SK-MEL-5 (cell line): Measurements from ENCODE around the gene PLK1. TPM values are rescaled to one million over a fixed set of nuclear protein-coding genes. Genes with fewer than 3 reads are reported as not detected.

Experiments used
- DNase-seq: peaks from one replicate; pipeline ENCODE4 v3.0.0-alpha.2; 2016; ENCODE audit warnings: low read depth, low spot score
- in situ Hi-C: cut with HindIII; loops from 2 replicates; pipeline ENCODE4 v1.10.0; 2016; ENCODE audit warnings: low sequenced_read_pairs, high pct_unique_total_duplicates, low pct_unique_long_range_greater_than_20kb
- total RNA-seq: library from RNA; depleted of rRNA; stranded (reverse); fragments of >200 nt; shearing (Covaris generic); gene quantifications from 2 replicates; pipeline ENCODE4 v1.2.3, GENCODE V29; 2014

The PLK1 gene
- total RNA-seq, 1 experiment from 2014 or later: 14.3 TPM

DNA sequence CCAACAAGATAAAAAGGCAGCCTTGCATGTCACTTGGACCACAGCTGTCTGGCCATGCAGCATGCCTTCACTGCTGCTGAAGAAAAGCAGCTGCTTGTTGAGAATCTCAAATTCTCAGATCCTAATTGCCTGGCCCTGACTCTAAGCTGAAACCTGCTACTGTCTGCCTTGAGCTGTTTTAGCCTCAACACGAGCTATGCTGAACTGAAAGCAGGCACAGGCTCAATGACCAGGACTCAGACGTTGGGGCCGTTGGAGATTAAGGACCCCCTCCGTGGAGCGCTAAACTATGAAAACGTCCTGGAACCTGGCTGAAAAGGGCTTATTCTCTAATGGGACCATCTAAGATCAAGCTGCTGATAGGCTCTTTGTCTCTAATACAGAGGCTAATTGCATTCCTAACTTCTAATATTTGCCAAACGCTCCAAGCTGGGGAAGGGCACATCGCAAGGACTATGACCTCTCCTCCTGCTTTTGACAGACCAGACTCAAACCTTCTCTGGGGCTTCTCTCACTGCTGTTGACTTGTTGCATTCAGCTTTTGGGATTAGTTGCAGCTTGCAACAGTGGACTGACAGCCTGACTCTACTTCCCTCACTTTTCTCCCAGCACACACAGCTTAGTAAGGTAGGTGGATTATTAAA, 4.6 kb upstream of the PLK1 start:
- in situ Hi-C loops: no loop called here
- DNase-seq: no peak

DNA sequence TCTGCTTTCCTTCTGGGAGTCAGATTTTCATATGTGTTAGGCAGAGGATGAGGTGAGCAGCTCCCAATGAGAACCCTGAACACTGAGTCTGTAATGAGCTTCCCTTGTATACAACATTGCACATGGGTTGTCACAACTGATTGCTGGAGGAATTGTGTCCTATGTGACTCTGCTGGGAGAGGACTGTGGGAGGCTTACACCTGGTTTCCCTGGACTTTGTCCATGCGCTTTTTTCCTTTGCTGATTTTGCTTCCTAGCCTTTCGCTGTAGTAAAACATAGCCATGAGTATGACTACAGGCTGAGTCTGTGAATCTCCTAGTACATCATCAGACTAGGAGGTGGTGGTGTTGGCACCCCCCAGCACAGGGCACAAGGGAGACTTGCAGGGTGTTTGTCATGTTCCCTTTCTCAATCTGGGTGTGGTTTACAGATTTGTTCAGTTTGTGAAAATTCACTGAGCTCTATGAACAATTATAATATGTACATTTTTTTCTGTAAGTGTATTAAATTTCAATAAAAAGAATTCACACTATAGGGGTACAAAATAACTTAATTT, 1.7 kb upstream of the PLK1 start:
- DNase-seq: no peak
- in situ Hi-C loops: no loop called here

DNA sequence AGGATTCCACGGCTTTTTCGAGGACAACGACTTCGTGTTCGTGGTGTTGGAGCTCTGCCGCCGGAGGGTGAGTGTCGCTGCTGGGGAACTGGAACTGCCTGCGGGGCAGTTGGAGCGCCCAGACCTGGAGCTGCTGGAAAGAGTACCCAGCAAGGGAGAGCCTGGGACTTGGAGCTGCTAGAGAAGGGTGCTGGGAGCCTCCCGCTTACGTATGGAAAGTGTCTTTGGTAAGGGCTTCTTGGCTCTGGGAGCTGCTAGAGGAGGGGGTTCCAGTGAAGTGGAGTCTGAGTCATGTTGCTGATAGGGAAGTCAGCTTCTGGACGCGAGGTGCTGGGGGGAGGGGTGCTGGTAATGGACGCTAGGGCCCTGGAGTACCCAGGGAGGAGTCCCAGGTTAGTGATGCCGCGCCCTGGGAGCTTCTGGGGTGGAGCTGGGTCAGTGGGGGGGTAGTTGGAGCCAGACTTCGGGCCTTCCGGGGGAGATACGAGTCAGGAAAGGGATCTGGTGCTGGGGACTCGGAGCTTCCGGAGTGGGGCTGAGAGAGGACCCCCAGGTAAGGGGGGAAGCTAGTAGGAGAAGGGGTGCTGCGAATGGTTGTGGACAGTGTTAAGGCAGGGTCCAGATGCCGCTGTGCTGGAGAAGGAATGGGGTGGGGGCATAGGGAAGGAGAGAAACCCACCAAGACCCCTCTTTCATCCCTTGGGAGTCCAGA, 741 bp downstream of the PLK1 start:
- in situ Hi-C loops: no loop called here
- no peak for DNase-seq

DNA sequence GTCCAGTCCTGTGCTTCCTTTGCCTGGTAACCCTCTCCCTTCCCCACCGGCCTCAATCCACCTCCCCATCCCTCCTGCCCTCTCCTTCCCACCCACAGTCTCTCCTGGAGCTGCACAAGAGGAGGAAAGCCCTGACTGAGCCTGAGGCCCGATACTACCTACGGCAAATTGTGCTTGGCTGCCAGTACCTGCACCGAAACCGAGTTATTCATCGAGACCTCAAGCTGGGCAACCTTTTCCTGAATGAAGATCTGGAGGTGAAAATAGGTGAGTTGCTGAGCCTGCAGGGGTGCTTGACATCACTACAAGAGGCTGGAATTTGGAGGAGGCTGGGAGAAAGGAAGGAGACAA, 1.3 kb downstream of the PLK1 start:
- in situ Hi-C loops: no loop called here
- no peak for DNase-seq

DNA sequence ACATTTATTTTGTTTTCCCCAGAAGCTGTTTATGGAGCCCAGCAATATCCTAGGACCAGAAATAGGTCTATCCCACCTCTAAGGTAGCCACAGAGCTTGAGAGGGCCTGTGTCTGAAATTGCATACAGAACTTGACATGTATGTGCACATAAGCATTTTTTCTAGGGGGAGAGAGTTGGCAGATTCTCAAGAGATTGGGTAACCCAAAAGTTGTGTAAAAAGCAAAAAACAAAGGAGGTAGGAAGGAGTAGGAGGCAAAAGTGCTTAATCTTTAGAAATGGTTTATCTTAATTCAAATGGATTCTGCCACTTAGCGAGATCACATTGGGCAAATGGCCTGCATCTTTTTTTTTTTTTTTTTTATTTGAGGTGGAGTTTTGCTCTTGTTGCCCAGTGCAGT, 3.5 kb downstream of the PLK1 start:
- DNase-seq: no peak
- in situ Hi-C loops: no loop called here

DNA sequence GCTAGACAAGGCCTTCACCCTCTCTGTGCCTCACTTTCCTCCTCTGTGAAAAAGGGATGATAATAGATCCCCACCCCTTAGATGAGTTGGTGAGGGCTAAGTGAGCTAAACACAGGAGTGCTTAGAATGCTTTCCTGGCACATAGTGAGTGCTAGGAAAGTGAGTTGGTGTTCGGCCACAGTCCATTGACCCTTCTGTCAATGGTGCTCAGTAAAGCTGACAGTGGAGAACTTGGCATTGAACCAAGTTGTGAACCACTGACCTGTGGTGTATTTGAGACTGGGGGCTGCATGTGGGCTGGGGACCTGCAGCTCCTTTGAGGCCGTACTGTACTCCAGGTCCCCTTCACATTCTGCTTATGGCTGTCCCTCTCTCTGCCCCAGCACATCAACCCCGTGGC, 4.8 kb downstream of the PLK1 start:
- in situ Hi-C loops: no loop called here
- DNase-seq: no peak

DNA sequence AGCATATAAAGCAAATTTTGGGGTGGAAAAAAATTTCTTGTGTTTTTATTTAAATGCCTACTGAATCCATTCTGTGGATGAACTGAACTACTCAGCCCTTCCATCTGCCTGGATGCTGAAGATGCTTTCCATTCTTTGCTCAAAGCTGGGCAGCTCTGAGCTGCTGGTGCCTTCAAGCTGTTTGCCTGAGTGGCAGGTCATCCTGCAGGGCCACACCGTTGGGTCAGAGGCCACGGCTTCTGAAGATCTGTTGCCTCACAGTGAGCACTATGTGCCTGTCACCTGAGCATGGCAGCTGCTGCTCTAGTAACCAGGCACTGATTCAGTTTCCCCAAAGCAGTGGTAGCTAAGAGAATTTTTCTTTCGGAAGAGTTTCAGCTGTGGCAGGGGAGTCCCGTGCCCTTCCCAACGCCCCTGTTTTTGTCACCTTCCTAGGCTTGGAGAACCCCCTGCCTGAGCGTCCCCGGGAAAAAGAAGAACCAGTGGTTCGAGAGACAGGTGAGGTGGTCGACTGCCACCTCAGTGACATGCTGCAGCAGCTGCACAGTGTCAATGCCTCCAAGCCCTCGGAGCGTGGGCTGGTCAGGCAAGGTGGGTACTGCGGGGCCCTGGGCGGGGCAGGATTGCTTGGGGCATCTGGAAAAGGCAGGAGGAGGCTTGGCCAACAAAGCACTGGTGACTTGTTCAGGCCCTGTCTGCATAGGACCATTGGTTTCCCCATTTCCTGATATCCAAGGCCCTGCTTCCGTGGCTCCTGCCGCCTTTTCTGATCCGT, 8.5 kb downstream of the PLK1 start:
- no peak for DNase-seq
- in situ Hi-C loops: no loop called here

DNA sequence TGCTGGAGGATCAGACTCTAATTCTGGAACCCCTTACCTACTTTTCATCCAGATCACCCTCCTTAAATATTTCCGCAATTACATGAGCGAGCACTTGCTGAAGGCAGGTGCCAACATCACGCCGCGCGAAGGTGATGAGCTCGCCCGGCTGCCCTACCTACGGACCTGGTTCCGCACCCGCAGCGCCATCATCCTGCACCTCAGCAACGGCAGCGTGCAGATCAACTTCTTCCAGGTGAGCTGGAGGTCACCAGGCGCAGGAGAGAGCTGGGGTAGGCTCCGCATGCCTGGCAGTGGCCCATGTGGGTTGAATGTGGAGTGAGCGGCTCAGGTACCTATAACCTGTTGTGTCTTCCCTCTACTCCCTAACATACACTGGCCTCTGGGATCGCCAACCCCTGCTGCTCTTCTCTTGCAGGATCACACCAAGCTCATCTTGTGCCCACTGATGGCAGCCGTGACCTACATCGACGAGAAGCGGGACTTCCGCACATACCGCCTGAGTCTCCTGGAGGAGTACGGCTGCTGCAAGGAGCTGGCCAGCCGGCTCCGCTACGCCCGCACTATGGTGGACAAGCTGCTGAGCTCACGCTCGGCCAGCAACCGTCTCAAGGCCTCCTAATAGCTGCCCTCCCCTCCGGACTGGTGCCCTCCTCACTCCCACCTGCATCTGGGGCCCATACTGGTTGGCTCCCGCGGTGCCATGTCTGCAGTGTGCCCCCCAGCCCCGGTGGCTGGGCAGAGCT, 10.9 kb downstream of the PLK1 start:
- DNase-seq: no peak
- in situ Hi-C loops: no loop called here

DNA sequence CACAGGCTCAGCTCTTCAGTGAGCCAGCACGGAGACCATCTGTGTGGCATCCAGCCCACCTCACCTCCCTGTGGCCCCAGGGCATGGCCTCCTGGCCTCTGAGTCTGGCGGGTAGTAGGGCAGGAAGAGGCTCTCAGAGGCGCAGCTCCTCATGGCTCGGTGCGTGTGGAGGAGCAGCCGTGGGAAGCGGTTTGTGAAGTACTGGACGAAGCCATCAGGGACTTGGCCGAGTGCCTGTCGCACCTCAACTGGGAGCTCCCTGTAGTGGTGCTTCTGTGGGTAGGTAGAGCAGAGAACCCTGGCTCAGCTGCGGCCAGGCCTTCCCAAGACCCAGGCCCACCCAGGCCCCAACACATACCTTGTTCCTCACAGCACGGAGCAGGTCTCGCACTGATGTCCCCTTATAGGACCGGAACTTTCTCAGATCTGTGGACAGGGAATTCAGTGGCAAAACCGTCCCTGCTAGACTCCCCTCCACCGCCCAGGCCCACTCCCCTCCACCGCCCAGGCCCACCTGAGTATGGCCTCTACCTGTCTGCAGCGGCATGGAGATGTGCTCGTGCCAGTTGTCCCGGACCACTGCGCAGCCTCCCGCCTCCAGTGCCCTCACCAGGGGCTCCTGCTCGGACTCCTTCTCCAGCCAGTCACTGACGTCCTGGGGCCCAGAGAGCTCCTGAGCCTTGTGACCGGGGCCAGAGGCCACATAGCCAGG, 12.2 kb downstream of the PLK1 start:
- in situ Hi-C loops: no loop called here
- no peak for DNase-seq

DNA sequence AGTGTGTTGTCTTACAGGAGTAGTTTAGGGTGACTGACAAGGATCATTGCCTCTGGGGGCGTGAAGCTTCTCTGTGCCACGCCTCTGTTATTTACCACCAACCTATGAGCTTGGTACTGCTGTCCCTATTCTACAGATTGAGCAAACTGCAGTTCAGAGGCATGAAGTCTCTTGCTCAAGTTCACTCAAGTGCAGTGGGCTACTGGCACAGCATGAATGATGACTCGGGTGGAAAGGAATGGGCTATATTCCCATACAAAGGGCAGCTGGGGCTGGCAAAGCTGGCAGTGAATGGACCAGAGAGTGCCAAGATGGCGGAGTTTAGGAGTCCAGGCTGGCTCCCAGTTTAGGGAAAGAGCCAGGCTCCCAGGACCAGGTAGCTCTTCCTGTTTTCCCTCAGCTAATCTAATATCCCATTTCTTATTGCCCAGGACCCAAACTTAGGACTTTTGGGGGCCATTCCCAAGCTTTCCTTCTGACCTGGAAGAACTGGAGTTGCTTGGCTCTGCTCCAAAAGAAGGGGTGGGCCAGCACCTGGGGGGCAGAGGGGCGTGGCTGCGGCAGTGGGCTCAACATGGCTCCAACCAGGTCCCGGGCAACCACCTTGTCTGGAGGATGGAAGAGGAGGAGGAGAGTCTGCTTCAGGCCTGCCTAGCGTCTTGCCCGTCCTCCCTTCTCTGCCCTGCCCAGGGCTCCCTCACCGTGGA, 12.9 kb downstream of the PLK1 start:
- DNase-seq: no peak
- in situ Hi-C loops: no loop called here

DNA sequence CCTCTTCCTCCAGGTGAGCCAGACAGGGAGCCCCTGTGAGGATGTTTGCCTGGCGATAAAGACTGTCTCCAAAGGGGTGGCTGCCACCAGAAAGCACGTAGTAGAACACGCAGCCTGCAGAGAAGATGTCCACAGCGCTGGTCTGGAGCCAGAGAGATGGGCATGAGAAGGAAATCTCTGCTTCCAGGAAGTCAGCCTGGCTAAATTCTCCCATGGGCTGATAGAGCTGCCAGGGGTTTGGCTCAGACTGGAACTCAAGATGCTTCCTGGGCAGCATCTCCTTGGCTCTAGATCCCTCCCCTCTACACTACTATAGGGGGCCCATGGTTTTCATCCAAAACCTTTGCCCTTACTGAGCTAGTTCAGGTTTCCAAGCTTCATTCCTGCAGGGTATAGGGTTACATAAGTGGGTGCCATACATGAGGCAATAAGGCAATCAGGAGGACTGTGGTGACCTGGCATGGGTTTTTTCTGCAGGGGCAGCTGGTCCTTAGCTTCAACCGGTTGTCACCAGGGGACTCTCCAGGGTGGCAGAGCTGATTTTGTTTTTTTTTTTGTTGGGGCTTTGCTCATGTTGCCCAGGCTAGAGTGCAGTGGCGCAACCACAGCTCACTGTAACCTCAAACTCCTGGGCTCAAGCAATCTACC, 13.6 kb downstream of the PLK1 start:
- in situ Hi-C loops: no loop called here
- no peak for DNase-seq

DNA sequence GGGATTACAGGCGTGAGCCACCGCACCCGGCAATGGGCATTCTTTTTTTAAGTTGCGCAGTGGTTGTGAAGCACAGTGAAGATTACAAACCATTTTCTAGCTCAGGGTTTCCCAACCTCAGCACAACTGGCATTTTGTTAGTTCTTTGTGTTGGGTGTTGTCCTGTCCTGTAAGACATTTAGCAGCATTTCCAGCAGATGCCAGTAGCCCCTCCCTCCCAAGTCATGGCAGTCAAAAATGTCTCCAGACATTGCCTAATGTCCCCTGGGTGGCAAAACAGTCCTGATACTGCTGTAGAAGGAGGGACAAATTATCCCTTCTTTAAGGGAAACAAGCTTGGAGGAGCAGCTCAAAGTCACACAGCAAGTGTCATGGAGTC, 15.6 kb downstream of the PLK1 start:
- DNase-seq: no peak
- in situ Hi-C loops: no loop called here

DNA sequence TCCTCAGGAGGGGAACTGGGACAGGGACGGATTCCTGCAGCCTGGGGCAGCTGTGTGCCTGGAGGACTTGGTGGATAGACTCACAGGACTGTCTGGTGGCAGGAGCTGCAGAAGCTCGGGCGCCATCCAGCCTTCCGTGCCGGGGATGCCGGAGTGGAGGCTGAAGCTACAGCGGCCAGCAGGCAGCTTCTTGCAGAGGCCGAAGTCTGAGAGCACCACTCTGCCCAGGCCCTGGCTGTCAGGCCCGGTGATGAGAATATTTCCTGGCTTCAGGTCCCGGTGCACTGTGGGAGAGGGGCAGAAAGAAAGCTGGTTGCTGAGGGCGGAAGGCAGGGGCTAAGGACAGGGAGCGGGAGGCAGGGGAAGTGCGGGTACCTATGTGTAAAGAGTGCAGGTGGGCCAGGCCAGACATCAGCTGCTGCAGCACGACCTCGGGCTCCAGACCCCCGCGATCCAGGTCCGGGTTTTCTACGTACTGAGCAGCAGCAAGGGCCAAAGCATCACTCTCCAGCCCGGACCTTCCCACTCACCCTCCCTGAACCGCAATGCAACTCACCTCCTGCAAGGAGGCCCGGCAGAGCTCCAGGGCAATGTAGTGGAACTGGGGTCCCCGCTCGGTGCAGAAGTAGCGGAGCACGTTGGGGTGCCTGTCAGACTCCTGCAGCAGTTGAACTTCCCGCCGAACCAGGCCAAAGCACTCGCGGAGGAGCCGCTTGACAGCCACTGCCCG, 16.1 kb downstream of the PLK1 start:
- DNase-seq: no peak
- in situ Hi-C loops: no loop called here

DNA sequence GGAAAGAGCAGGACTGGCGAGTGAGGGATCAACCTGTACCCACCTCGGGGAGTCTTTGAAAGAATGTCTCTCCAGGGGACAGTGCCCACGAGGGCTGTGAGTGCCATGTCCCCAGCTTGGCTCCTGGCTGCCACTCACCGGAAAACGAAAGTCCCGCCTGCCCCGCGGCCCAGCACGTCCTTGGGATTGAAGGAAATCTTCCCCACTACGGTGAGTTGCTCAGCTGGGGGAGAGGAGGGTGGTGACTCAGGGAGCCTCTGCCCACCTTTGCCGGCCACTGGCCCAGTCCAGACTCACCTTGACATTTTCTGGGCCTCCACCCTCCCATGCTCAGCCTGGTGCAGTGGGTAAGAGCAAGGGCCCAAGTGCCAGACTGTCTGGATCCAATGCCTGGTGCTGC, 17.1 kb downstream of the PLK1 start:
- in situ Hi-C loops: no loop called here
- DNase-seq: no peak

DNA sequence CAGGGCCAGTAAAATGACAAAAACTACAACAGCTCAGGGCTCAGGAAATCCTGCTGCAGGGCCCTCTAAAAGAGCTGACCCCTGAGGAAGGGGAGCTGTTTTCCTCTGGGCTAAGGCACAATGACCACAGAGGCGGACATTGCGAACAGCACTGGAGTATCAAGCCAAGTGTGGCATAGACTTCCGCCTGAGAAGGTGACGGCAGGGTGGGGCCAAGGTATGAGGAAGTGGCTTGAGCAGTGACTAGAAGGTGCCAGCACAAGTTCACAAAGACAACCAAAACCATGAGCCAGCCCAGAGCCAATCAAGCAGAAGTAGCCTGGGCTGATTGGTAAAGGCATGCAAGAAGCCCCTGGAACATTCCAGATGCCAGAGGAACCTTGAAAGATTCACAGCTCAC, 20.4 kb downstream of the PLK1 start:
- DNase-seq: no peak
- in situ Hi-C loops: no loop called here

DNA sequence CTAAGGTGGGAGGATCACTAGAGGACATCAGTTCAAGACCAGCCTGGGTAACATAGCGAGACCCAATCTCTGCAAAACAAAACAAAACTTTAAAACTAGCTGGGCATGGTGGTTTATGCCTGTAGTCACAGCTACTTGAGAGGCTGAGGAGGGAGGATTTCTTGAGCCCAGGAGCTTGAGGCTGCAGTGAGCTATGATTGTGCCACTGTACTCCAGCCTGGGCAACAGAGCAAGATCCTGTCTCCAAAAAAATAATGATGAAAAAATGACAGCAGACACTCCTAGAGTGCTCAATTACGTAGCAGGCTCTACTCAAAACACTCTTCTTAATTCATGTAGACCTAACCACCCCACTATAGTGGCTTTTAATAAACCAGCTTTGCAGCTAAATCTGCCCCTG, 21.4 kb downstream of the PLK1 start:
- no peak for DNase-seq
- in situ Hi-C loops: no loop called here
